GM23248 (cell line): ENCODE measurements around the gene ARL6IP5.

Experiments
- EZH2 ChIP-seq: fragments of 200-600 bp; sonication (generic); IDR thresholded peaks from 2 replicates; pipeline ENCODE4 v1.6.1; 2018; ENCODE audit warnings: antibody characterized with exemption, mild to moderate bottlenecking; ENCODE audit not compliant: insufficient read depth, poor library complexity, severe bottlenecking
- EZH2phosphoT487 ChIP-seq: fragments of 200-600 bp; sonication (generic); IDR thresholded peaks from 2 replicates; pipeline ENCODE4 v1.6.1; 2018; ENCODE audit warnings: antibody characterized with exemption, moderate library complexity, mild to moderate bottlenecking, low read depth; ENCODE audit not compliant: insufficient read depth

GRCh38 chr3:69141313-69141712, 56.6 kb downstream of the ARL6IP5 start:
- TF ChIP-seq EZH2 (no peak), EZH2phosphoT487 (no peak)
